Activated CD8-positive, alpha-beta T cell treated with anti-CD3 and anti-CD28 coated beads for 36 hours (primary cell): Measurements from ENCODE around the gene MYLK4. TPM values are rescaled to one million over a fixed set of nuclear protein-coding genes. Genes with fewer than 3 reads are reported as not detected.

Experiments
- ATAC-seq: fragments of 200-7000 bp; cut with Tn5 transposase; one replicate; pipeline ENCODE4 v1.10.0; 2021; ENCODE audit warnings: mild to moderate bottlenecking, moderate library complexity
- CTCF ChIA-PET: fragments of 350-600 bp; sonication (Branson Sonifier 250); formaldehyde crosslinking; loops from one replicate; lab custom pipeline; 2021; ENCODE audit warnings: antibody characterized with exemption; lab: Charles Lee
- POLR2A ChIA-PET: fragments of 350-600 bp; sonication (Branson Sonifier 250); formaldehyde crosslinking; loops from one replicate; lab custom pipeline; 2021; ENCODE audit warnings: antibody characterized with exemption; lab: Charles Lee
- DNase-seq: peaks from one replicate; pipeline ENCODE4 v3.0.0-alpha.2; 2020
- H3K27ac Mint-ChIP-seq: one replicate; pipeline ENCODE4 v1.8.0; 2021; ENCODE audit warnings: mild to moderate bottlenecking, mixed read lengths
- H3K27me3 Mint-ChIP-seq: one replicate; pipeline ENCODE4 v1.8.0; 2021; ENCODE audit warnings: mixed read lengths
- H3K36me3 Mint-ChIP-seq: one replicate; pipeline ENCODE4 v1.8.0; 2021; ENCODE audit warnings: low read depth, mixed read lengths
- H3K4me1 Mint-ChIP-seq: one replicate; pipeline ENCODE4 v1.8.0; 2021; ENCODE audit warnings: low read depth, mixed read lengths
- H3K4me3 Mint-ChIP-seq: one replicate; pipeline ENCODE4 v1.8.0; 2021; ENCODE audit warnings: mild to moderate bottlenecking, moderate library complexity, mixed read lengths
- H3K9me3 Mint-ChIP-seq: one replicate; pipeline ENCODE4 v1.8.0; 2021; ENCODE audit warnings: mixed read lengths
- intact Hi-C: fragments of 100-400 bp; cut with micrococcal nuclease; formaldehyde crosslinking; loops from one replicate; pipeline ENCODE4 v1.10.0; 2022
- total RNA-seq, 2 experiments: library from RNA; stranded (reverse); gene quantifications; one replicate each; pipeline ENCODE4 v1.2.3, GENCODE V29; 2021
- TF ChIP-seq, protein P1 (sequence below): fragments of 200-600 bp; IDR thresholded peaks from one replicate; pipeline ENCODE4 v1.8.0; 2022; ENCODE audit warnings: antibody characterized with exemption, mild to moderate bottlenecking

The MYLK4 gene
- total RNA-seq, 2 experiments from 2014 or later = 0.09 to 0.11 TPM

DNA sequence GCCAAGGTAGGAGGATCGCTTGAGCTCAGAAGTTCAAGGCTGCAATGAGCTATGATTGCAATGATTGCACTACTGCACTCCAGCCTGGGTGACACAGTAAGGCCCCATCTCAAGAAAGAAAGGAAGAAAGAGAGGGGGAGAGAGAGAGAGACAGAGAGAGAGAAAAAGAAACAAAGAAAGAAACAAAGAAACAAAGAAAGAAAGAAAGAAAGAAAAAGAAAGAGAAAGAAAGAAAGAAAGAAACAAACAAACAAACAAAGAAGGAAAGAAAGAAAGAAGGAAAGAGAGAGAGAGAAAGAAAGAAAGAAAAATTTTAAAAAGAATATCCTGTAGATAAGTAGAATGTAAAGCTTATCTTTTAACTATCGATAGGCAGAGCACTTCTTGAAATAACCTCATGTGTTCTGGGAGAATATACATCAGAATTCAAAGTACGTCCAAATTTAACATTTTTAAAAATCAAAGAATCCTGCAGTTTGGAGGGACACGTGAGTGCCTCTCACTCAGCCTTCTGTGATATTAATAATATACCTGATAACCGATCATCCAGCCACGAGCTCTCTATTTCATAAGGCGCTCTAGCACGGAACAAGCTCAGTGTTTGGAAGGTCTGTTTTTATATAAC, 25.2 kb downstream of the MYLK4 start:
- no peak for DNase-seq
- ChIA-PET POLR2A (interaction anchor here (0.5 kb wide), 1 partner anchor 340 kb away, joined by 3 read pairs; no protein-coding TSS in a partner anchor), CTCF (interaction anchor here (1.5 to 2.2 kb wide), 3 partner anchors 11 to 24 kb away, joined by 3 to 12 read pairs (median 8); partner anchors contain the start of gene MYLK4)
- H3K9me3 Mint-ChIP-seq = peaks cover 2% of the 10 kb centered on the region
- intact Hi-C loops = no loop called here
- H3K36me3 Mint-ChIP-seq = no peaks in the 10 kb centered on the region
- TF ChIP-seq, protein P1, sequence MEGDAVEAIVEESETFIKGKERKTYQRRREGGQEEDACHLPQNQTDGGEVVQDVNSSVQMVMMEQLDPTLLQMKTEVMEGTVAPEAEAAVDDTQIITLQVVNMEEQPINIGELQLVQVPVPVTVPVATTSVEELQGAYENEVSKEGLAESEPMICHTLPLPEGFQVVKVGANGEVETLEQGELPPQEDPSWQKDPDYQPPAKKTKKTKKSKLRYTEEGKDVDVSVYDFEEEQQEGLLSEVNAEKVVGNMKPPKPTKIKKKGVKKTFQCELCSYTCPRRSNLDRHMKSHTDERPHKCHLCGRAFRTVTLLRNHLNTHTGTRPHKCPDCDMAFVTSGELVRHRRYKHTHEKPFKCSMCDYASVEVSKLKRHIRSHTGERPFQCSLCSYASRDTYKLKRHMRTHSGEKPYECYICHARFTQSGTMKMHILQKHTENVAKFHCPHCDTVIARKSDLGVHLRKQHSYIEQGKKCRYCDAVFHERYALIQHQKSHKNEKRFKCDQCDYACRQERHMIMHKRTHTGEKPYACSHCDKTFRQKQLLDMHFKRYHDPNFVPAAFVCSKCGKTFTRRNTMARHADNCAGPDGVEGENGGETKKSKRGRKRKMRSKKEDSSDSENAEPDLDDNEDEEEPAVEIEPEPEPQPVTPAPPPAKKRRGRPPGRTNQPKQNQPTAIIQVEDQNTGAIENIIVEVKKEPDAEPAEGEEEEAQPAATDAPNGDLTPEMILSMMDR = no peak
- no peak for ATAC-seq
- no peaks in the 10 kb centered on the region for H3K4me1 Mint-ChIP-seq
- H3K4me3 Mint-ChIP-seq = no peak overlapping the region
- no peak overlapping the region for H3K27ac Mint-ChIP-seq
- no peaks in the 10 kb centered on the region for H3K27me3 Mint-ChIP-seq

DNA sequence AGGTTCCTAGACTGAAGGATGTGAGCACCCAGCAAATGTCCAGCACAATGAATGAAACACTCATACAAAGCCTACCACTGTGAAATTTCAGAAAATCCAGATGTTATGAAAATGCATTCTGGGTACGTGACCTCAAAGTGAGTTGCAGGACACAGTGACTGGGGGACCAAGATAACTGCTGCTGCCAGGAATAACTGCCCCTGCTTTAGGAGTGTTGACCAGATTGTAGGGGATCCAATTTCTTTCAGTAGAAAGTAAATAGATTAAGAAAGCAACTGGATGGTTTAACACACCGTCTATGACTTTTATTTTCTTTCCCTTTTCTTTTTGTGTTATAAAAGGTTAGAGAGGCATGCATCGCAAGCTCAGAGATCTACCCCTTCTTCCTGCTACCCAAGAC, 29.5 kb downstream of the MYLK4 start:
- DNase-seq = no peak
- Mint-ChIP-seq H3K36me3 (no peaks in the 10 kb centered on the region), H3K4me3 (no peak overlapping the region), H3K27me3 (no peaks in the 10 kb centered on the region), H3K4me1 (no peaks in the 10 kb centered on the region), H3K9me3 (peaks cover 2% of the 10 kb centered on the region), H3K27ac (no peak overlapping the region)
- intact Hi-C loops = no loop called here
- ATAC-seq = no peak
- CTCF ChIA-PET = no interaction called here
- TF ChIP-seq, protein P1 = no peak
- POLR2A ChIA-PET = no interaction called here

DNA sequence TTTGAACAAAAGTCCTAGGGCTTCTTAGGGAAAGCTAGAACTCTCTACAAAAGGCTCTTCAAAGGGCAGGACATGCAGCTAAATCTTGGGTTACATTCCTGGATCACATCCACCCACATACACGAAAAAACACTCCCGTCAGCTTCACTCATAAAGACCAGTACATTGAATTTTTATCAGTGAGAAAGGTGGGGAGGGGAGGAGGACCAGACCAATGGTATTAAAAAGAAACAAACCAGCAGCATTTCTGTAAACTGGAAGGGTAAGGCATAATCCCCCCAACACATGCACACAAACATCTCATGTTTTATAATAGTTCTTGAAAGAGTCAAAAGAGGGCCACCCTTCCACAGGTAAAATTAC, 31.6 kb downstream of the MYLK4 start:
- Mint-ChIP-seq H3K9me3 (peaks cover 2% of the 10 kb centered on the region), H3K27ac (no peak overlapping the region), H3K4me1 (no peaks in the 10 kb centered on the region), H3K27me3 (no peaks in the 10 kb centered on the region), H3K36me3 (no peaks in the 10 kb centered on the region), H3K4me3 (no peak overlapping the region)
- intact Hi-C loops = no loop called here
- ATAC-seq (no peak), DNase-seq (no peak)
- TF ChIP-seq, protein P1 = no peak
- ChIA-PET CTCF (interaction anchor here (0.9 kb wide), 3 partner anchors 19 to 30 kb away, joined by 3 to 4 read pairs (median 3); no protein-coding TSS in a partner anchor), POLR2A (no interaction called here)

DNA sequence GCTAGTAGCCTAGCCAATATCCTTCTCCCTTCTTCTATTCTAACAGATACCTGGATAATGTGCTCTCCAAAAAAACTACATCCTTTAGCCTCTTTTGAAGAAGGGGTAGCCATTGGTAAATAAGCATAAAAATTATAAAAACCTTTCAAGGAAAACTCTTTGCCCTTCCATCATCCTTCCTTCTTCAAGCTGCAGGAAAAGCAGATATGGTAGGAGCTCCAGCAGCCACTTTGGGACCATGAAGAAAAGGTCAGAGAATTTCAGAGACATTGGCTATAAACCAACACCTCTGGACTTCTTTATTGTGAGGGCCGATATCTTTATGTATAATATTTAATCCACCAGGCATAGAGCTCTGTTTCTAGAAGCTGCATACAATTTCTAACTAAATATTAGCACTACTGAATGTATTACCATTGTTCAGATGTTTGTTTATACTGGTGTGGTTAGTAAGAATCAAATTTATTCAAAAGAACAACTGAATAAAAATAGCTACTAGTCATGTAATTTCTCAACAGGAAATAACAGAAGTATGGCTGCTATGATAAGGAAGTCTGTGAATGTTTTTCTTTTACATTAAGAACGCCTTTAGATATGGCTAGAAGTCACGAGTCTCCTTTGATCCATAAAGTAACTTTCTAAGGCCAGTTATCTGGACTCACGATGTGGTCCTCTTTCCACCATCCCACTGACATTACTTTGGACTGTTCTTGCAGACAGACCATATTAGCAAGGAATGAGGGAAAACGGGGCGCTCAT, 32.2 kb downstream of the MYLK4 start:
- TF ChIP-seq, protein P1 = no peak
- Mint-ChIP-seq H3K27ac (no peak overlapping the region), H3K4me3 (no peak overlapping the region), H3K27me3 (no peaks in the 10 kb centered on the region), H3K9me3 (peaks cover 2% of the 10 kb centered on the region), H3K36me3 (no peaks in the 10 kb centered on the region), H3K4me1 (no peaks in the 10 kb centered on the region)
- no peak for ATAC-seq
- CTCF ChIA-PET = interaction anchor here (0.9 kb wide), 3 partner anchors 19 to 31 kb away, joined by 3 to 4 read pairs (median 3); no protein-coding TSS in a partner anchor
- intact Hi-C loops = no loop called here
- DNase-seq = no peak
- POLR2A ChIA-PET = no interaction called here
